HG03175 (cell line): ENCODE measurements around the gene TFDP1.
"Not testable (repeated sequence)": the region's sequence is repeated elsewhere in the genome, so short reads cannot be mapped to it uniquely, and the experiment has no call there.

ENCODE experiments used
- ATAC-seq: cut with Tn5 transposase; IDR thresholded peaks from one replicate; pipeline ENCODE4 v1.9.1; 2021; ENCODE audit warnings: mild to moderate bottlenecking, moderate library complexity; ENCODE audit not compliant: unreplicated experiment

The TFDP1 gene

GRCh38 chr13:113548778-113549621 lies 35.6 kb upstream of the TFDP1 start:
- ATAC-seq: no peak

- no peak for ATAC-seq
Measured at GRCh38 chr13:113550453-113550852, 34.1 kb upstream of the TFDP1 start.

GRCh38 chr13:113551081-113552000 lies 33.2 kb upstream of the TFDP1 start:
- no peak for ATAC-seq

- ATAC-seq: no peak
Measured at GRCh38 chr13:113552079-113552478, 32.5 kb upstream of the TFDP1 start.

- no peak for ATAC-seq
Measured at GRCh38 chr13:113552786-113553434, 31.6 kb upstream of the TFDP1 start.

GRCh38 chr13:113553511-113554332 lies 30.8 kb upstream of the TFDP1 start:
- no peak for ATAC-seq

GRCh38 chr13:113554333-113554700 lies 30.2 kb upstream of the TFDP1 start:
- no peak for ATAC-seq

- no peak for ATAC-seq
Measured at GRCh38 chr13:113555141-113555540, 29.4 kb upstream of the TFDP1 start.

- ATAC-seq: no peak
Measured at GRCh38 chr13:113557013-113557412, 27.5 kb upstream of the TFDP1 start.

- no peak for ATAC-seq
Measured at GRCh38 chr13:113558461-113558860, 26.1 kb upstream of the TFDP1 start.

GRCh38 chr13:113559061-113559460 lies 25.5 kb upstream of the TFDP1 start:
- ATAC-seq: no peak

GRCh38 chr13:113559901-113560644 lies 24.5 kb upstream of the TFDP1 start:
- ATAC-seq: no peak

- ATAC-seq: no peak
Measured at GRCh38 chr13:113560645-113561416, 23.7 kb upstream of the TFDP1 start.

- no peak for ATAC-seq
Measured at GRCh38 chr13:113561417-113562084, 23.0 kb upstream of the TFDP1 start.

GRCh38 chr13:113562085-113562749 lies 22.3 kb upstream of the TFDP1 start:
- no peak for ATAC-seq

GRCh38 chr13:113562844-113563243 lies 21.7 kb upstream of the TFDP1 start:
- no peak for ATAC-seq

- ATAC-seq: not testable (repeated sequence)
Measured at GRCh38 chr13:113563511-113563910, 21.0 kb upstream of the TFDP1 start.
